ENCODE measurements around the gene ZNF618. TPM values are rescaled to one million over a fixed set of nuclear protein-coding genes. Genes with fewer than 3 reads are reported as not detected.

Gene ZNF618
- total and polyA plus RNA-seq, 2 experiments from 2014 or later: 12.1 to 22.1 TPM

- TF ChIP-seq STAT1 (IDR thresholded peaks at IDR 0.05; ENCODE audit: unreplicated experiment) (no peak), ZNF331 (CRISPR knock-in tag; IDR thresholded peaks at IDR 0.05; ENCODE audit: low read depth) (no peak), ETS1 (IDR thresholded peaks at IDR 0.05) (no peak), EZH2 (IDR thresholded peaks at IDR 0.05; ENCODE audit: low read depth, unreplicated experiment) (no peak), CTCF (conservative IDR thresholded peaks at IDR 0.05; ENCODE audit: low read depth in 2 of 2) (no peak), ZNF114 (CRISPR knock-in tag; IDR thresholded peaks at IDR 0.05) (no peak), REST (IDR thresholded peaks at IDR 0.05; ENCODE audit: unreplicated experiment) (no peak), POLR2AphosphoS5 (IDR thresholded peaks at IDR 0.05; ENCODE audit: low read depth) (no peak), NANOG (IDR thresholded peaks at IDR 0.05; ENCODE audit: borderline replicate concordance) (no peak), CREB1 (CRISPR knock-in tag; IDR thresholded peaks at IDR 0.05; ENCODE audit: low read depth) (no peak), EZH2phosphoT487 (IDR thresholded peaks at IDR 0.05; ENCODE audit: unreplicated experiment) (no peak)
Measured at GRCh38 chr9:113873446-113873845, 2.7 kb upstream of the ZNF618 start (continued).

- H3K79me2 ChIP-seq (replicated peaks; ENCODE audit: insufficient read depth): peaks cover 21% of the 10 kb centered on the region
- H3K36me3 ChIP-seq (ENCODE audit: insufficient read depth): no peaks in the 10 kb centered on the region
- H3K27me3 Mint-ChIP-seq (ENCODE audit: insufficient read depth, low read depth, poor library complexity): peaks cover 14% of the 10 kb centered on the region
- H2AFZ ChIP-seq: no peak overlapping the region
- no peaks in the 10 kb centered on the region for H3K9me2 ChIP-seq (ENCODE audit: insufficient read depth)
- no peaks in the 10 kb centered on the region for H3K36me3 Mint-ChIP-seq (ENCODE audit: low read depth)
- H3K4me2 ChIP-seq: peak overlapping the region; percentile 51; the same call in 1 of the 2 replicates
- H3K27ac ChIP-seq (ENCODE audit: low read depth): no peak overlapping the region
- no peaks in the 10 kb centered on the region for H3F3A ChIP-seq (replicated peaks; ENCODE audit: low read depth)
- H3K4me1 ChIP-seq (ENCODE audit: insufficient read depth): peaks cover 40% of the 10 kb centered on the region
- no peaks in the 10 kb centered on the region for H3K9me3 Mint-ChIP-seq
- ATAC-seq: peak; percentile 25; the same call in 2 of the 3 replicates
- H3K4me3 Mint-ChIP-seq: no peak overlapping the region
- H3K4me3 ChIP-seq: no peak overlapping the region
- no peaks in the 10 kb centered on the region for H4K20me1 ChIP-seq (replicated peaks; ENCODE audit: insufficient read depth)
- peaks cover 15% of the 10 kb centered on the region for H3K27me3 ChIP-seq (ENCODE audit: insufficient read depth)
- DNase-seq (ENCODE audit: low spot score): no peak
- H3K27ac Mint-ChIP-seq: no peak overlapping the region
- H3K4me1 Mint-ChIP-seq: peaks cover 37% of the 10 kb centered on the region
- TF ChIP-seq ZNF462 (CRISPR knock-in tag; IDR thresholded peaks at IDR 0.05) (no peak), ETS1 (IDR thresholded peaks at IDR 0.05) (no peak), EZH2 (IDR thresholded peaks at IDR 0.05; ENCODE audit: low read depth, unreplicated experiment) (no peak), STAT1 (IDR thresholded peaks at IDR 0.05; ENCODE audit: unreplicated experiment) (no peak)
Measured at GRCh38 chr9:113873926-113874325, 2.2 kb upstream of the ZNF618 start.
